Measurements from ENCODE around the gene ZNF276.

DNA sequence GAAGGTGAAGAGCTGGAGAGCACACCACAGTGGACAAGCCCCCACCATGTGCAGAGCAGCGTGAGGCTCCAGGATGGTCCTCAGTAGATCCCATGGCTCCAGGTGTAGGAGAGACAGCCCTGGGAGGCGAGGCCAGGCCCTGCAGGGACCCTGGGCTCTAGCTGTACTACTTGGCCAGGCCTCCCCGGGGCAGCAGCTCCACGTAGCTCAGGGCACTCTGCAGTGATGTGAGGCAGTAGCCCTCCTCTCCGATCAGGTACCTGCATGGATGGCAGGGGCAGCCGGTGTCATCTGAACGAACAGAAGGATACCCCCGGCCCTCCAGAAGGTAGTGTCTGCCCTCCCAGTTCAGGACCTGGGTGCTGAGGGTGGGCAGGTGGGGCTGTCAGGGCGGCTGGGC is 13.6 kb upstream of the ZNF276 start:
- TF ChIP-seq, protein P1, sequence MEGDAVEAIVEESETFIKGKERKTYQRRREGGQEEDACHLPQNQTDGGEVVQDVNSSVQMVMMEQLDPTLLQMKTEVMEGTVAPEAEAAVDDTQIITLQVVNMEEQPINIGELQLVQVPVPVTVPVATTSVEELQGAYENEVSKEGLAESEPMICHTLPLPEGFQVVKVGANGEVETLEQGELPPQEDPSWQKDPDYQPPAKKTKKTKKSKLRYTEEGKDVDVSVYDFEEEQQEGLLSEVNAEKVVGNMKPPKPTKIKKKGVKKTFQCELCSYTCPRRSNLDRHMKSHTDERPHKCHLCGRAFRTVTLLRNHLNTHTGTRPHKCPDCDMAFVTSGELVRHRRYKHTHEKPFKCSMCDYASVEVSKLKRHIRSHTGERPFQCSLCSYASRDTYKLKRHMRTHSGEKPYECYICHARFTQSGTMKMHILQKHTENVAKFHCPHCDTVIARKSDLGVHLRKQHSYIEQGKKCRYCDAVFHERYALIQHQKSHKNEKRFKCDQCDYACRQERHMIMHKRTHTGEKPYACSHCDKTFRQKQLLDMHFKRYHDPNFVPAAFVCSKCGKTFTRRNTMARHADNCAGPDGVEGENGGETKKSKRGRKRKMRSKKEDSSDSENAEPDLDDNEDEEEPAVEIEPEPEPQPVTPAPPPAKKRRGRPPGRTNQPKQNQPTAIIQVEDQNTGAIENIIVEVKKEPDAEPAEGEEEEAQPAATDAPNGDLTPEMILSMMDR (optimal IDR thresholded peaks at IDR 0.05 in 1 of 3, IDR thresholded peaks at IDR 0.05 in 1 of 3, conservative IDR thresholded peaks at IDR 0.05 in 1 of 3; ENCODE audit: extremely low read depth in 1 of 3, insufficient read depth in 2 of 3, low read length in 3 of 3) = no peak
- no peak for TF ChIP-seq EZH2 (IDR thresholded peaks at IDR 0.05; ENCODE audit: low read length)
